Measurements from ENCODE around the gene FGF11. TPM values are rescaled to one million over a fixed set of nuclear protein-coding genes. Genes with fewer than 3 reads are reported as not detected.

Gene FGF11
- total and polyA plus RNA-seq, 12 donors, result 2.0 to 15.9 (median 7.6) TPM

DNA sequence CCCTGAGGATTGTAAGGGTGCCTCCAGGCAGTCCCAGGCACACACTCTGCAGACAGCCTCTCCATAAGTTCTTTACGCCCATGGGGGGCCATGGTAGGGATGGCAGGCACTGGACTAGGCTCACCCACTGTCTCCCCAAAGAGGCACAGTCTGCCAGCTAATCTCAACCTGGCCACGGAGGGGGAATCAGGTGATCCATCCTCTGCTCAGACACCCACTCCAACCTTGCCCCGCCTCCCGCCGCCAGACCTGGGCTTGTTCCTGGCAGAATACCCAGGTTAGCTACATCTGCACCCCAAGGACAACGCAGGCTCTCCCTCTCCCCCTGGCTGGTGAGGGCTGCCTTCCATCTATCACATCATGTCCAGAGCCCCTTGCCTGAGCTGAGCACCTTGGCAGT lies 30.4 kb upstream of the FGF11 start:
- DNase-seq (no peak), ATAC-seq (no peak)
- H3K4me3 ChIP-seq, result no peak overlapping the region
- H3K27ac ChIP-seq, result no peak overlapping the region
- TF ChIP-seq, protein P1, sequence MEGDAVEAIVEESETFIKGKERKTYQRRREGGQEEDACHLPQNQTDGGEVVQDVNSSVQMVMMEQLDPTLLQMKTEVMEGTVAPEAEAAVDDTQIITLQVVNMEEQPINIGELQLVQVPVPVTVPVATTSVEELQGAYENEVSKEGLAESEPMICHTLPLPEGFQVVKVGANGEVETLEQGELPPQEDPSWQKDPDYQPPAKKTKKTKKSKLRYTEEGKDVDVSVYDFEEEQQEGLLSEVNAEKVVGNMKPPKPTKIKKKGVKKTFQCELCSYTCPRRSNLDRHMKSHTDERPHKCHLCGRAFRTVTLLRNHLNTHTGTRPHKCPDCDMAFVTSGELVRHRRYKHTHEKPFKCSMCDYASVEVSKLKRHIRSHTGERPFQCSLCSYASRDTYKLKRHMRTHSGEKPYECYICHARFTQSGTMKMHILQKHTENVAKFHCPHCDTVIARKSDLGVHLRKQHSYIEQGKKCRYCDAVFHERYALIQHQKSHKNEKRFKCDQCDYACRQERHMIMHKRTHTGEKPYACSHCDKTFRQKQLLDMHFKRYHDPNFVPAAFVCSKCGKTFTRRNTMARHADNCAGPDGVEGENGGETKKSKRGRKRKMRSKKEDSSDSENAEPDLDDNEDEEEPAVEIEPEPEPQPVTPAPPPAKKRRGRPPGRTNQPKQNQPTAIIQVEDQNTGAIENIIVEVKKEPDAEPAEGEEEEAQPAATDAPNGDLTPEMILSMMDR (IDR thresholded peaks at IDR 0.05), result no peak
- H3K9me3 ChIP-seq, result no peaks in the 10 kb centered on the region
- 75 to 85% methylated on average over 6 of the region's 6 CpGs for WGBS, 2 donors
- peaks cover 0 to 12% (median 6%) of the 10 kb centered on the region in 9 donors for H3K4me1 ChIP-seq
- peaks cover 0 to 17% (median 0%) of the 10 kb centered on the region in 7 donors for H3K27me3 ChIP-seq
- intact Hi-C loops (cut with DNase I), result no loop called here
- peaks cover 0 to 11% (median 0%) of the 10 kb centered on the region in 9 donors for H3K36me3 ChIP-seq

DNA sequence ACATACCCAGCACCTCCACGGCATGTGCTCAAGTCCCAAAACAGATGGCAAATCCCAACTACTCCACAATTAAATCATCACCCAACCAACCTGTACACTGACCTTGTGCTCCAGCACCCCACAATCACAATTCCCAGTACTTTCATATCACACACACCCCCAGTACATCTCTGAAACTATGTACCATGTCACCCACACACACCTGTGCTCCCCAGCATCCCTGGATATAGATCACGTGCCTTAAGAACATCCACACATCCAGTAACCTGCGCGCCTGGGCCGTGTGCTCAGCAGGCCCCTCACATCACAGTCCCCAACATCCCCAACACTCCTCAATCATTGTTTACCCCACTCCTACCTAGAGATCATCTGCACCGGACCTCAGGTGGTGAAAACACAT lies 29.6 kb upstream of the FGF11 start:
- Histone ChIP-seq H3K9me3 (no peaks in the 10 kb centered on the region), H3K36me3 (peaks cover 0 to 11% (median 0%) of the 10 kb centered on the region in 9 donors), H3K4me3 (no peak overlapping the region), H3K4me1 (peaks cover 0 to 12% (median 6%) of the 10 kb centered on the region in 9 donors), H3K27me3 (peaks cover 0 to 16% (median 0%) of the 10 kb centered on the region in 7 donors), H3K27ac (no peak overlapping the region)
- whole genome bisulfite sequencing, 2 donors, result 93 to 96% methylated on average over 6 of the region's 6 CpGs
- DNase-seq (no peak), ATAC-seq (no peak)
- intact Hi-C loops (cut with DNase I), result no loop called here
- TF ChIP-seq, protein P1 (IDR thresholded peaks at IDR 0.05), result no peak

DNA sequence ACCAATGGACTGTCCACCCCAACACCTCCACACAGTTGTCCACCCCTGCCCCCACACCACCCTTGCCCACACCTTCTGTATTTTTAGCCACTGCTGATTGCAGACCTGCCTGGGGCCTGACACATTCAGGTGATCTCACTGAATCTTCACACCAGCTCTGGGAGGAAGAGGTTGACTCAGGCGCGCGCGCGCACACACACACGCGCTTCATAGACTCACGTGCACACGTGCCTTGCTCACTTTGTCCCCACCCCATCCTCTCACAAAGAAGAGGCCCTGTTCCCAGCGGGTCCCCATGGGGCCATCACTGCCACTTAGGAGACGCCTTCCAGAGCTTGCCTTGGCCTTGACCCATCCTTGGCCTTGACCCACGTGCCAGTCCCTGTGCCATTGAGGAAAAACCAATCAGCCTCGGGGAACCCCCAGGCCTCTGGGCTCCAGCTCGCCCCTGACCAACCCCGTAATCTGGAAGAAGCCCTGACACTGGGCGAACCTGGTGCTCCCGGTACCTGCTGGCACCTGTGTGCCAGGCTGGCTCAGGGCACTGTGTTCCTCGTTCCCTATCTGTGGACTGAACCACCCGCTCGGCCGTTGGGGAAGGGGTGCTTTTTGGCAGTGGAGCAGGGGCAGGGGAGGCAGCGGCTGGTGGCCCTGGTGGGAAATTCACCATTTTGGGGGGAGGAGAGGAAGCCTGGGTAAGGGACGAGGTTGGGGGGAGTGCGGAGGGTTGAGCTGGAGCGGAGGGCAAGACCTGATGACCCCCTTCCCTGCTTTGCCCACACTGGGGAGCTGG lies 28.5 kb upstream of the FGF11 start:
- Histone ChIP-seq H3K27ac (no peak overlapping the region), H3K36me3 (peaks cover 0 to 11% (median 0%) of the 10 kb centered on the region in 9 donors), H3K4me1 (peaks cover 0 to 4% (median 0%) of the 10 kb centered on the region in 9 donors), H3K4me3 (no peak overlapping the region), H3K9me3 (no peaks in the 10 kb centered on the region), H3K27me3 (peaks cover 0 to 5% (median 0%) of the 10 kb centered on the region in 7 donors)
- no peak for DNase-seq
- 91% methylated on average over 25 of the region's 25 CpGs for WGBS, 2 donors
- TF ChIP-seq, protein P1 (IDR thresholded peaks at IDR 0.05), result no peak
- intact Hi-C loops (cut with DNase I), result no loop called here
- no peak for ATAC-seq

DNA sequence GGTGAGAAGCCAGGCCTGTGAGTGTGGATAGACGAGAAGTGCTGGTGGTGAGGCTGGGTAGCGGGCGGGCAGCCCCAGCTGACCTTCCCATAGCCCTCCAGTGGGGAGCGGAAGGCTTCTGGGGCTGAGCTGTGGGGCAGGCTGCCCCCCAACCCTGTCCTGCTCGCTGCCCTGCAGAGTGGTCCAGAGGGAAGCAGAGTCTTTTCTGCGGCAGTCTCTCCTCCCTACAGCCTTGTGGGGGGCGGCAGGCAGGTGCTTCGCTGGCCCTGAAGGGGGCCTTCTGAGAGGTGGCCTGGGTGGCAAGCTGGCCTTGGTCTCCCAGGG lies 27.9 kb upstream of the FGF11 start:
- no peak for ATAC-seq
- Histone ChIP-seq H3K9me3 (no peaks in the 10 kb centered on the region), H3K36me3 (peaks cover 0 to 11% (median 0%) of the 10 kb centered on the region in 9 donors), H3K27me3 (no peaks in the 10 kb centered on the region), H3K27ac (no peak overlapping the region), H3K4me1 (no peaks in the 10 kb centered on the region), H3K4me3 (no peak overlapping the region)
- 93 to 95% methylated on average over 8 of the region's 8 CpGs for WGBS, 2 donors
- TF ChIP-seq, protein P1 (IDR thresholded peaks at IDR 0.05), result no peak
- no peak for DNase-seq
- intact Hi-C loops (cut with DNase I), result no loop called here

Measured in heart right ventricle (tissue), 16 donors.